ENCODE data around the gene SMURF2.

Gene SMURF2

DNA sequence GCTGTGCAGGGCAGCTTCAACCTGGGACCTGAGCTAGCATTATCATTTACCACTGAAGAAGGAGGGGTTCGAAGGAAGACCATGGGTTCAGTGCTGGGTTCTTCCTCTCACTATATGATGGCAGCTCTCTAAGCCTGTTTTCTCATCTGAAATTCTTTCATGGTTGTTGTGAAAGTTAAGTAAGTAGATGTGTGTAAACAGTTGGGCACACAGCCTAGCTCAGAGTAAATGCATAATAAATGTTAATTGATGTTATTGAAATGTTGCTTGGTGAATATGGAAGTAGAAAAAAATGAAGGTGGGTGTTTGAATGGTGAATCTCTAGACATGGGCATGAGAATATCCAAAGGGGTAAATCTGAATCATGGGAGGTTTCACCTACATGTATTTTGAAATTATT lies 146.3 kb downstream of the SMURF2 start:
- DNase-seq (ENCODE audit: low spot score) = no peak
- TF ChIP-seq CTCF (IDR thresholded peaks at IDR 0.05; ENCODE audit: extremely low read depth, missing control alignments) = no peak

GRCh38 chr17:64515419-64515818 lies 146.7 kb downstream of the SMURF2 start:
- TF ChIP-seq CTCF (IDR thresholded peaks at IDR 0.05; ENCODE audit: extremely low read depth, missing control alignments) = no peak

GRCh38 chr17:64509179-64509578 lies 152.9 kb downstream of the SMURF2 start:
- no peak for DNase-seq (ENCODE audit: low spot score)
- TF ChIP-seq CTCF (IDR thresholded peaks at IDR 0.05; ENCODE audit: extremely low read depth, missing control alignments) = no peak

More at GRCh38 chr17:64515419-64515818, 146.7 kb downstream of the SMURF2 start:
- DNase-seq (ENCODE audit: low spot score) = no peak

GRCh38 chr17:64508683-64509082 lies 153.4 kb downstream of the SMURF2 start:
- TF ChIP-seq CTCF (IDR thresholded peaks at IDR 0.05; ENCODE audit: extremely low read depth, missing control alignments) = no peak
- DNase-seq (ENCODE audit: low spot score) = no peak

DNA sequence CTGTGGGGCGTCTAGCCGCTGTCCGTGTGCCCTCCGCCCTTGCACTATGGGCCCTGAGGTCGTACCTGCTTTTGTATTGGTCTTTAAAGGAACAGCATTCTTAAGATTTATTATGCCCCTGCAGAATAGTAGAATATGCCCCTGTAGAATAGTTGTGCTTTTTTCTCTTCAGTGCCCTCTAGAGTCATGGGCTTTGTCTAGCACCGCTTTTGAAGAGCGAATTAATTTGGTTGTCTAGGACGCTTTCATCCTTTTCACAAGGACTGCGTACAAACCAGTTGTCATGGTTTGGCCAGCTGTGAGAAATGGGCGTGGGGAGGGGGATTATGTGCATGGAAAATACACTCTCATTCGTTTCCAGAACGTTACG lies 154.7 kb downstream of the SMURF2 start:
- TF ChIP-seq CTCF (IDR thresholded peaks at IDR 0.05; ENCODE audit: extremely low read depth, missing control alignments) = peak; percentile 20
- DNase-seq (ENCODE audit: low spot score) = peak; percentile 56

GRCh38 chr17:64506576-64507412 lies 155.3 kb downstream of the SMURF2 start, which contains the start of gene CEP95:
CEP95 (plus strand) TSS chr17:64506977; CDS start chr17:64507098, 121 bp downstream.
- peak; percentile 91 for DNase-seq (ENCODE audit: low spot score)
- no peak for TF ChIP-seq CTCF (IDR thresholded peaks at IDR 0.05; ENCODE audit: extremely low read depth, missing control alignments)

GRCh38 chr17:64506201-64506575 lies 155.9 kb downstream of the SMURF2 start, which contains the start of gene DDX5:
DDX5 (minus strand) TSS chr17:64506289; CDS start chr17:64506119, 170 bp downstream.
- no peak for TF ChIP-seq CTCF (IDR thresholded peaks at IDR 0.05; ENCODE audit: extremely low read depth, missing control alignments)
- DNase-seq (ENCODE audit: low spot score) = peak; percentile 94
